Natural killer cell (primary cell): ENCODE data around the gene RANBP17. TPM values are rescaled to one million over a fixed set of nuclear protein-coding genes. Genes with fewer than 3 reads are reported as not detected.

ENCODE experiments used
- ATAC-seq, 3 donors: fragments of 150-1000 bp in 2 of 3; fragments of 200-7000 bp in 1 of 3; cut with Tn5 transposase; 1 replicate in 1 of 3; 2 replicates in 2 of 3; pipeline ENCODE4 v1.10.0; 2021; ENCODE audit warnings: mild to moderate bottlenecking in 2 of 3, moderate library complexity in 2 of 3
- DNase-seq, 2 donors: peaks; one replicate each; pipeline versions ENCODE4 v3.0.0 to v3.0.0-alpha.2; 2013 to 2021; ENCODE audit warnings: mixed read lengths in 1 of 2
- H3K27ac ChIP-seq: one replicate; pipeline ENCODE4 v1.5.1; 2013; ENCODE audit warnings: mild to moderate bottlenecking, low read length
- H3K27me3 ChIP-seq: one replicate; pipeline ENCODE4 v1.6.1; 2013; ENCODE audit warnings: low read length; ENCODE audit not compliant: control insufficient read depth, insufficient read depth
- H3K36me3 ChIP-seq: one replicate; pipeline ENCODE4 v1.6.1; 2013; ENCODE audit warnings: low read length; ENCODE audit not compliant: control insufficient read depth, insufficient read depth
- H3K4me1 ChIP-seq: one replicate; pipeline ENCODE4 v1.6.1; 2013; ENCODE audit warnings: low read length; ENCODE audit not compliant: control insufficient read depth, insufficient read depth
- H3K4me3 ChIP-seq: one replicate; pipeline ENCODE4 v1.5.1; 2013; ENCODE audit warnings: low read length
- H3K9me3 ChIP-seq: one replicate; pipeline ENCODE4 v1.6.1; 2013; ENCODE audit warnings: low read length; ENCODE audit not compliant: control insufficient read depth, insufficient read depth
- H3K27ac Mint-ChIP-seq, 2 donors: one replicate each; pipeline ENCODE4 v1.8.0; 2022; ENCODE audit warnings: mild to moderate bottlenecking in 2 of 2, mixed read lengths in 2 of 2, moderate library complexity in 1 of 2
- H3K27me3 Mint-ChIP-seq, 2 donors: one replicate each; pipeline ENCODE4 v1.8.0; 2022; ENCODE audit warnings: low read depth in 2 of 2, mixed read lengths in 2 of 2
- H3K36me3 Mint-ChIP-seq: one replicate; pipeline ENCODE4 v1.8.0; 2022; ENCODE audit warnings: mixed read lengths
- H3K4me1 Mint-ChIP-seq, 2 donors: one replicate each; pipeline ENCODE4 v1.8.0; 2022; ENCODE audit warnings: mixed read lengths in 2 of 2
- H3K4me3 Mint-ChIP-seq: one replicate; pipeline ENCODE4 v1.8.0; 2022; ENCODE audit warnings: mild to moderate bottlenecking, moderate library complexity, mixed read lengths
- H3K9me3 Mint-ChIP-seq, 2 donors: one replicate each; pipeline ENCODE4 v1.8.0; 2022; ENCODE audit warnings: mixed read lengths in 2 of 2
- WGBS: methylation state at CpG from one replicate; pipeline ENCODE4 v1.1.7; 2013; ENCODE audit warnings: missing lambda C conversion rate; ENCODE audit not compliant: insufficient coverage; 5-methylcytosine and 5-hydroxymethylcytosine counted together
- intact Hi-C: fragments of 100-400 bp; cut with micrococcal nuclease; formaldehyde crosslinking; loops from one replicate; pipeline ENCODE4 v1.14.2; 2022
- total RNA-seq, 4 donors: library from RNA; stranded (reverse); fragments of 120-200 nt in 1 of 4; gene quantifications; one replicate each; pipeline versions ENCODE4 v1.2.3 to v1.2.4, GENCODE V29; 2013 to 2022
- TF ChIP-seq, protein P1 (sequence below): fragments of 200-600 bp; IDR thresholded peaks from one replicate; pipeline ENCODE4 v1.8.0; 2022; ENCODE audit warnings: antibody characterized with exemption

RANBP17 gene
- total RNA-seq, 3 donors from 2014 or later (not counting 1 experiment from before 2014, with no cell fraction given): 11.2 to 15.0 (median 12.6) TPM

- ATAC-seq (no peak), DNase-seq (no peak)
- Mint-ChIP-seq H3K9me3 (no peaks in the 10 kb centered on the region), H3K4me1 (peaks cover 6 to 8% of the 10 kb centered on the region in 2 donors), H3K36me3 (no peaks in the 10 kb centered on the region), H3K4me3 (no peak overlapping the region), H3K27me3 (peaks cover 17 to 36% of the 10 kb centered on the region in 2 donors), H3K27ac (no peak overlapping the region)
- Histone ChIP-seq H3K9me3 (no peaks in the 10 kb centered on the region), H3K4me1 (peaks cover 9% of the 10 kb centered on the region), H3K27ac (no peak overlapping the region), H3K4me3 (no peak overlapping the region), H3K27me3 (peaks cover 6% of the 10 kb centered on the region), H3K36me3 (no peaks in the 10 kb centered on the region)
- TF ChIP-seq, protein P1, sequence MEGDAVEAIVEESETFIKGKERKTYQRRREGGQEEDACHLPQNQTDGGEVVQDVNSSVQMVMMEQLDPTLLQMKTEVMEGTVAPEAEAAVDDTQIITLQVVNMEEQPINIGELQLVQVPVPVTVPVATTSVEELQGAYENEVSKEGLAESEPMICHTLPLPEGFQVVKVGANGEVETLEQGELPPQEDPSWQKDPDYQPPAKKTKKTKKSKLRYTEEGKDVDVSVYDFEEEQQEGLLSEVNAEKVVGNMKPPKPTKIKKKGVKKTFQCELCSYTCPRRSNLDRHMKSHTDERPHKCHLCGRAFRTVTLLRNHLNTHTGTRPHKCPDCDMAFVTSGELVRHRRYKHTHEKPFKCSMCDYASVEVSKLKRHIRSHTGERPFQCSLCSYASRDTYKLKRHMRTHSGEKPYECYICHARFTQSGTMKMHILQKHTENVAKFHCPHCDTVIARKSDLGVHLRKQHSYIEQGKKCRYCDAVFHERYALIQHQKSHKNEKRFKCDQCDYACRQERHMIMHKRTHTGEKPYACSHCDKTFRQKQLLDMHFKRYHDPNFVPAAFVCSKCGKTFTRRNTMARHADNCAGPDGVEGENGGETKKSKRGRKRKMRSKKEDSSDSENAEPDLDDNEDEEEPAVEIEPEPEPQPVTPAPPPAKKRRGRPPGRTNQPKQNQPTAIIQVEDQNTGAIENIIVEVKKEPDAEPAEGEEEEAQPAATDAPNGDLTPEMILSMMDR: no peak
- intact Hi-C loops: loop anchor here (10.0 kb wide), 1 partner anchor 535 kb away; no protein-coding TSS in a partner anchor
Observed at GRCh38 chr5:171340042-171340441, 478.2 kb downstream of the RANBP17 start.

DNA sequence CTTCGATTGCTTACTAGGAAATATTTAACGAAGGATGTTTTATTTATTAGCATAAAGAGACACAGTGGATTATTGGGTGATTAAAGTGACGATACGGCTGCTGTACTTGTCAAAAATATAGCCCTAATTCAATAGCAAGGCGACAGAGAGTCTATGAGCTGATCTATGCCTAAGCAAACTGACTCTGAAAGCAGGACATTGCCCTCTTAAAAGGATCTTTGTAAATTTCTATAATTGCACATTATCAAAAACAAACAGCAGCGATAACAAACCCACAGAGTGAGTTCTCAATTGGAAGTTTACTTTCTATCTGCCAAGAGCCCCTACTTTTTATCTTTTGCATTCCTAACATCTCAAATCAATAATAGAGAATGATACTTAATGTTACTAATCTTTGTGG lies 478.7 kb downstream of the RANBP17 start:
- H3K36me3 ChIP-seq: no peaks in the 10 kb centered on the region
- Mint-ChIP-seq H3K9me3 (no peaks in the 10 kb centered on the region), H3K27me3 (peaks cover 15 to 31% of the 10 kb centered on the region in 2 donors), H3K27ac (no peak overlapping the region), H3K36me3 (no peaks in the 10 kb centered on the region), H3K4me3 (no peak overlapping the region), H3K4me1 (peaks cover 6 to 8% of the 10 kb centered on the region in 2 donors)
- H3K27ac ChIP-seq: no peak overlapping the region
- 91% methylated on average over 6 of the region's 6 CpGs for WGBS
- no peak for DNase-seq
- no peaks in the 10 kb centered on the region for H3K9me3 ChIP-seq
- no peak overlapping the region for H3K4me3 ChIP-seq
- peaks cover 6% of the 10 kb centered on the region for H3K27me3 ChIP-seq
- TF ChIP-seq, protein P1: no peak
- intact Hi-C loops: loop anchor here (10.0 kb wide), 1 partner anchor 536 kb away; no protein-coding TSS in a partner anchor
- peaks cover 9% of the 10 kb centered on the region for H3K4me1 ChIP-seq
- ATAC-seq: no peak

DNA sequence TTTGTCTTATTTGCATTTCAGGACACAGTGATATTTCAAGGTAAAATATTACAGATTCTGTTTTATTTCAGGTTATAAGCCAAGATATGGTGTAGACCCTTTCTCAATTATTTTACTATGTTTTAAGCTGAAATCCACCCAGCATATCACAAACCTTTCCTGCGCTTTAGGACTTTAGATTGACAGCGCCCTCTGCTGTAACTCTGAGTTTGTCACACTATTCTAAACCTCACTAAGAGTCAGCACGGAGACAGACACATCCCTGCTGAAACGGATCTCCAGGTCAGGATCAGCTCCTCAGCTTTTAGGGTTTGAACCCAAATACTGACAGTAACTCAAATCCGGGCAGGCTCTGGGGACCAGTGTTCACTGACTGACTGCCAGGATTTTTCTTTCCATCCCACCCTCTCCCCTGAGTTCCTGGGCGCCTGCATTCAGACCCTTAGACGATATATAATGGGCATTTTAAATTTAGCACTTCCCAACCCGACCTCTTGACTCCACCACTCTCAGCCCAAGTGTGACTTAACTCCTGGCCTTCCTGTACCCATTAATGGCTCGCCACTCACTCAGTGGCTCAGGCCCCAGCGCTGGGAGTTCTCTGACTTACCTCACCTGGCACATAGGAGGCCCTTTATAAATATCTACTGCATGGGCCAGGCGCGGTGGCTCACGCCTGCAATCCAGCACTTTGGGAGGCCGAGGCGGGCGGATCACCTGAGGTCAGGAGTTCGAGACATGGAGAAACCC lies 480.7 kb downstream of the RANBP17 start:
- Histone ChIP-seq H3K9me3 (no peaks in the 10 kb centered on the region), H3K36me3 (no peaks in the 10 kb centered on the region), H3K27me3 (peaks cover 1% of the 10 kb centered on the region), H3K27ac (no peak overlapping the region), H3K4me3 (no peak overlapping the region), H3K4me1 (no peaks in the 10 kb centered on the region)
- DNase-seq: peak in 1 of 2 donors; percentile 64
- Mint-ChIP-seq H3K36me3 (no peaks in the 10 kb centered on the region), H3K4me1 (no peaks in the 10 kb centered on the region), H3K4me3 (no peak overlapping the region), H3K9me3 (no peaks in the 10 kb centered on the region), H3K27ac (no peak overlapping the region), H3K27me3 (peaks cover 11 to 12% of the 10 kb centered on the region in 2 donors)
- TF ChIP-seq, protein P1: peak; percentile 67
- ATAC-seq: peak; percentile 64 to 78 (median 71)
- intact Hi-C loops: loop anchor here (1.0 to 10.0 kb wide), 2 partner anchors 135 to 538 kb away; no protein-coding TSS in a partner anchor
- WGBS: 62% methylated on average over 17 of the region's 17 CpGs
